GDM1 (cell line): ENCODE results near the gene SF3A1.

Source experiments
- DNase-seq: peaks from one replicate; lab custom pipeline; 2025; lab: John Stamatoyannopoulos, UW

SF3A1 gene

GRCh38 chr22:30286813-30287647 lies 69.7 kb downstream of the SF3A1 start:
- DNase-seq, result peak; percentile 69

GRCh38 chr22:30286331-30286730 lies 70.4 kb downstream of the SF3A1 start:
- DNase-seq, result no peak

- DNase-seq, result no peak
These were observed 70.9 kb downstream of the SF3A1 start for GRCh38 chr22:30285846-30286200.

GRCh38 chr22:30285176-30285845 lies 71.4 kb downstream of the SF3A1 start:
- no peak for DNase-seq

GRCh38 chr22:30284666-30285065 lies 72.0 kb downstream of the SF3A1 start:
- no peak for DNase-seq

GRCh38 chr22:30284172-30284571 lies 72.5 kb downstream of the SF3A1 start:
- no peak for DNase-seq

GRCh38 chr22:30283342-30283741 lies 73.4 kb downstream of the SF3A1 start:
- no peak for DNase-seq

GRCh38 chr22:30282616-30283046 lies 74.1 kb downstream of the SF3A1 start:
- DNase-seq, result peak; percentile 28
